Chondrocyte (in vitro differentiated cells): Measurements from ENCODE around the gene HECTD1. TPM values are rescaled to one million over a fixed set of nuclear protein-coding genes. Genes with fewer than 3 reads are reported as not detected.

Experiments used
- DNase-seq: peaks from one replicate; pipeline ENCODE4 v3.0.0; 2021; ENCODE audit warnings: mixed read lengths, low spot score
- H3K27ac Mint-ChIP-seq: one replicate; pipeline ENCODE4 v1.8.0; 2021; ENCODE audit warnings: mild to moderate bottlenecking, moderate library complexity, mixed read lengths; ENCODE audit not compliant: unreplicated experiment
- H3K27me3 Mint-ChIP-seq: 2 replicates; pipeline ENCODE4 v1.8.0; 2021; ENCODE audit warnings: low read depth, mixed read lengths
- H3K36me3 Mint-ChIP-seq: 2 replicates; pipeline ENCODE4 v1.8.0; 2021; ENCODE audit warnings: low read depth, mixed read lengths
- H3K4me1 Mint-ChIP-seq: 2 replicates; pipeline ENCODE4 v1.8.0; 2021; ENCODE audit warnings: low read depth, mild to moderate bottlenecking, mixed read lengths
- H3K4me3 Mint-ChIP-seq: one replicate; pipeline ENCODE4 v1.8.0; 2021; ENCODE audit warnings: mild to moderate bottlenecking, moderate library complexity, mixed read lengths; ENCODE audit not compliant: unreplicated experiment
- H3K9me3 Mint-ChIP-seq: 2 replicates; pipeline ENCODE4 v1.8.0; 2021; ENCODE audit warnings: low read depth, mixed read lengths
- total RNA-seq: library from RNA; stranded (reverse); gene quantifications from 3 replicates; pipeline ENCODE4 v1.2.1, GENCODE V29; 2021
- TF ChIP-seq, protein P1 (sequence below): fragments of 200-600 bp; sonication (generic); IDR thresholded peaks from 2 replicates; pipeline ENCODE4 v1.5.0; 2021; ENCODE audit warnings: antibody characterized with exemption, mild to moderate bottlenecking, moderate library complexity

The HECTD1 gene
- total RNA-seq, 1 donor from 2014 or later, result 142 TPM

DNA sequence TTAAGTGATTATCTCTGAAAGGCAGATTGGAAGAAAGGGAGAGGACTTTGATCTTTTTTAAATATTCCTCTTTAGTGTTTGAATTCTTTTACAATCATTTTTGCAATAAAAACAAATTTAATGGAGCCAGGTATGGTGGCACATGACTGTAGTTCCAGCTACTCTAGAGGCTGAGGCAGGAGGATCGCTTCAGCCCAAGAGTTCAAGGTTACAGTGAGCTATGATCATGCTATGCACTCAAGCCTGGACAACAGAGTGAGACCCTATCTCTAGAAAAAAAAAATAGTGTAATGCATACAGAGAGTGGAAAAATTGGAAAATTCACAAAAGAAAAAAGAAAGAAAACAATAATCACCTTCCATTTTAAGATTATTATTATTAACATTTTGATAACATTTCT lies 15.2 kb upstream of the HECTD1 start:
- H3K36me3 Mint-ChIP-seq, result no peaks in the 10 kb centered on the region
- DNase-seq, result no peak
- no peaks in the 10 kb centered on the region for H3K9me3 Mint-ChIP-seq
- no peak overlapping the region for H3K4me3 Mint-ChIP-seq
- TF ChIP-seq, protein P1, sequence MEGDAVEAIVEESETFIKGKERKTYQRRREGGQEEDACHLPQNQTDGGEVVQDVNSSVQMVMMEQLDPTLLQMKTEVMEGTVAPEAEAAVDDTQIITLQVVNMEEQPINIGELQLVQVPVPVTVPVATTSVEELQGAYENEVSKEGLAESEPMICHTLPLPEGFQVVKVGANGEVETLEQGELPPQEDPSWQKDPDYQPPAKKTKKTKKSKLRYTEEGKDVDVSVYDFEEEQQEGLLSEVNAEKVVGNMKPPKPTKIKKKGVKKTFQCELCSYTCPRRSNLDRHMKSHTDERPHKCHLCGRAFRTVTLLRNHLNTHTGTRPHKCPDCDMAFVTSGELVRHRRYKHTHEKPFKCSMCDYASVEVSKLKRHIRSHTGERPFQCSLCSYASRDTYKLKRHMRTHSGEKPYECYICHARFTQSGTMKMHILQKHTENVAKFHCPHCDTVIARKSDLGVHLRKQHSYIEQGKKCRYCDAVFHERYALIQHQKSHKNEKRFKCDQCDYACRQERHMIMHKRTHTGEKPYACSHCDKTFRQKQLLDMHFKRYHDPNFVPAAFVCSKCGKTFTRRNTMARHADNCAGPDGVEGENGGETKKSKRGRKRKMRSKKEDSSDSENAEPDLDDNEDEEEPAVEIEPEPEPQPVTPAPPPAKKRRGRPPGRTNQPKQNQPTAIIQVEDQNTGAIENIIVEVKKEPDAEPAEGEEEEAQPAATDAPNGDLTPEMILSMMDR, result no peak
- H3K27ac Mint-ChIP-seq, result no peak overlapping the region
- H3K4me1 Mint-ChIP-seq, result no peaks in the 10 kb centered on the region
- peaks cover 1% of the 10 kb centered on the region for H3K27me3 Mint-ChIP-seq

DNA sequence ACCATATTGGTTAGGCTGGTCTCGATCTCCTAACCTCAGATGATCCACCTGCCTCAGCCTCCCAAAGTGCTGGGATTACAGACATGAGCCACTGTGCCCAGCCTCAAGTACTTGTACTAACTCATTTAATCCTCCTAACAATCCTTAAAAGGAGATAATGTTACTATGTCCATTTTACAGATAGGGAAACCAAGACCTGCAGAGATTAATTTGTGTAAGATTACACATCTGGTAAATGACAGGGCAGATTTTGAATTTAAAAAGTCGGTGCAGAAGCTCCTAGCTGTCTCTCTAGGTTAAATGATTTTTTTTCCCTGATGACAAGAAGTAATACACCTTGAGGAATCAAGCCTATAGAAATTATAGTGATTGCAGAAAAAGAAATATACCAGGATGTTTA lies 13.7 kb upstream of the HECTD1 start:
- Mint-ChIP-seq H3K9me3 (no peaks in the 10 kb centered on the region), H3K27me3 (peaks cover 1% of the 10 kb centered on the region), H3K4me3 (no peak overlapping the region), H3K27ac (no peak overlapping the region), H3K36me3 (no peaks in the 10 kb centered on the region), H3K4me1 (no peaks in the 10 kb centered on the region)
- no peak for DNase-seq
- TF ChIP-seq, protein P1, result no peak

- TF ChIP-seq, protein P1, result no peak
- DNase-seq, result no peak
- Mint-ChIP-seq H3K4me1 (no peaks in the 10 kb centered on the region), H3K4me3 (no peak overlapping the region), H3K9me3 (no peaks in the 10 kb centered on the region), H3K27me3 (peaks cover 1% of the 10 kb centered on the region), H3K36me3 (no peaks in the 10 kb centered on the region), H3K27ac (no peak overlapping the region)
These were observed 11.6 kb upstream of the HECTD1 start for GRCh38 chr14:31219169-31219568.

DNA sequence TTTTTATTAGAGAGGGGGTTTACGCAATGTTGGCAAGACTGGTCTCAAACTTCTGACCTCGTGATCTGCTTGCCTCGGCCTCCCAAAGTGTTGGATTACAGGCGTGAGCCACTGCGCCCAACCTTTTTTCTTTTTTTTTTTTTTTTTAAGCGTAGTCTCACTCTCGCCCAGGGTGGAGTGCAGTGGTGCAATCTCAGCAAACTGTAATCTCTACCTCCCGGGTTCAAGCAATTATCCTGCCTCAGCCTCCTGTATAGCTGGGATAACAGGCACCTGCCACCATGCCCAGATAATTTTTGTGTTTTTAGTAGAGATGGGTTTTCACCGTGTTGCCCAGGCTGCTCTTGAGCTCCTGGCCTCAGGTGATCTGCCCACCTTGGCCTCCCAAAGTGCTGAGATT lies 8.8 kb upstream of the HECTD1 start:
- H3K9me3 Mint-ChIP-seq, result no peaks in the 10 kb centered on the region
- H3K4me3 Mint-ChIP-seq, result no peak overlapping the region
- no peaks in the 10 kb centered on the region for H3K36me3 Mint-ChIP-seq
- TF ChIP-seq, protein P1, result no peak
- H3K4me1 Mint-ChIP-seq, result no peaks in the 10 kb centered on the region
- DNase-seq, result no peak
- no peak overlapping the region for H3K27ac Mint-ChIP-seq
- no peaks in the 10 kb centered on the region for H3K27me3 Mint-ChIP-seq

DNA sequence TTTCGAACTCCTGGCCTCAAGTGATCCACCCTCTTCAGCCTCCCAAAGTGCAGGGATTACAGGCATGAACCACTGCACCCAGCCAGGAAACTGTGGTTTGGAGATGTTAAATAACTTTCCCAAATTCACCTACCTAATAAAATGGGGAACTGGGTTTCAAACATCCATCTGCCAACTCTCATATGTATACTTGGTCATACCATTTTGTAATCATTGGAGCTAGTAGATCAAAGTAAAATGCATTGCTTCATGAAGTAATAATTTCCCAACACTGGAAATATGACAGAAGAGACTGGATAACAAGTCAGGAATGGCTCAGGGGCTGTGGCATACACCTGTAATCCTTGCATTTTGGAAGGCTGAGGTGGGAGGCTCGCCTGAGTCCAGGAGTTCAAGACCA lies 5.3 kb upstream of the HECTD1 start:
- H3K27ac Mint-ChIP-seq, result no peak overlapping the region
- H3K36me3 Mint-ChIP-seq, result no peaks in the 10 kb centered on the region
- no peak overlapping the region for H3K4me3 Mint-ChIP-seq
- peaks cover 12% of the 10 kb centered on the region for H3K4me1 Mint-ChIP-seq
- no peaks in the 10 kb centered on the region for H3K27me3 Mint-ChIP-seq
- DNase-seq, result no peak
- H3K9me3 Mint-ChIP-seq, result no peaks in the 10 kb centered on the region
- TF ChIP-seq, protein P1, result no peak
